Measurements from ENCODE around the gene SLMAP. TPM values are rescaled to one million over a fixed set of nuclear protein-coding genes. Genes with fewer than 3 reads are reported as not detected.

SLMAP gene
- total RNA-seq, 1 donor from 2014 or later, result 52.0 TPM

DNA sequence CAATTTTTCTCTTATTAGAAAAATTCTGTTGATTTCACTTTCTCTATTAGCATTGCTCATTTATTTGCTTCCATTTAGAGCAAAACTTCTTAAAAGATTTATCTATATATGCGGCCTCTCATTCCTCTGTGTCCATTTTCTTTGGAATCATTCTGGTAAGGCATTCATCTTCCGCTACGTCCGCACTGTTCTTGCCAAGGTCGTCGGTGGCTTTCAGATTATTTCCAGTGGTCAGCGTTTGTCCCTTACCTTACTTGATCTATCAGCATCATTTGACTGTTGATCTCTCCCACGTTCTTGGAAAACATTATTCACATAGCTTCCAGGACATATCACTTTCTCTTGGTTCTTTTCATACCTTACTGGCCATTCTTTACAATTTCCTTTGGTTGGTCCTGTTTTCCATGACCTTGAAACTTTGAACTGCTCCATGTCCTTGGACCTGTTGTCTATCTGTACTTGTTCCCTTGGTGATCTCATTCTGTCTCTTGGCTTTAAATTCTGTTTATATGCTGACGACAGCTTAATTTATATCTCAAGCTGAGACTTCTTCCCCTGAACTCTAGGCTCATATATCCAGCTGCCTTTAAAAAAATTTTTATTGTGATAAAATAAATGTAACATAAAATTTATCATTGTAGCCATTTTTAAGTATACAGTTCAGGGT is 54.5 kb downstream of the SLMAP start:
- H3K4me3 Mint-ChIP-seq (ENCODE audit: unreplicated experiment), result no peak overlapping the region
- no peaks in the 10 kb centered on the region for H3K4me1 Mint-ChIP-seq (ENCODE audit: low read depth, unreplicated experiment)
- H3K36me3 Mint-ChIP-seq (ENCODE audit: unreplicated experiment), result no peaks in the 10 kb centered on the region
- no peak for DNase-seq
- no peaks in the 10 kb centered on the region for H3K9me3 Mint-ChIP-seq (ENCODE audit: unreplicated experiment)
- TF ChIP-seq CTCF (IDR thresholded peaks at IDR 0.05; ENCODE audit: partially characterized antibody, unreplicated experiment), result no peak
- H3K27ac Mint-ChIP-seq (ENCODE audit: unreplicated experiment), result no peak overlapping the region
- H3K27me3 Mint-ChIP-seq (ENCODE audit: unreplicated experiment), result no peaks in the 10 kb centered on the region

- Mint-ChIP-seq H3K9me3 (ENCODE audit: unreplicated experiment) (no peaks in the 10 kb centered on the region), H3K27ac (ENCODE audit: unreplicated experiment) (no peak overlapping the region), H3K36me3 (ENCODE audit: unreplicated experiment) (no peaks in the 10 kb centered on the region), H3K27me3 (ENCODE audit: unreplicated experiment) (no peaks in the 10 kb centered on the region), H3K4me1 (ENCODE audit: low read depth, unreplicated experiment) (no peaks in the 10 kb centered on the region), H3K4me3 (ENCODE audit: unreplicated experiment) (no peak overlapping the region)
- no peak for TF ChIP-seq CTCF (IDR thresholded peaks at IDR 0.05; ENCODE audit: partially characterized antibody, unreplicated experiment)
- no peak for DNase-seq
Measured at GRCh38 chr3:57815036-57815435, 58.9 kb downstream of the SLMAP start.

- Mint-ChIP-seq H3K27ac (ENCODE audit: unreplicated experiment) (no peak overlapping the region), H3K9me3 (ENCODE audit: unreplicated experiment) (no peaks in the 10 kb centered on the region), H3K4me1 (ENCODE audit: low read depth, unreplicated experiment) (no peaks in the 10 kb centered on the region), H3K27me3 (ENCODE audit: unreplicated experiment) (no peaks in the 10 kb centered on the region), H3K4me3 (ENCODE audit: unreplicated experiment) (no peak overlapping the region), H3K36me3 (ENCODE audit: unreplicated experiment) (no peaks in the 10 kb centered on the region)
- TF ChIP-seq CTCF (IDR thresholded peaks at IDR 0.05; ENCODE audit: partially characterized antibody, unreplicated experiment), result no peak
- no peak for DNase-seq
Measured at GRCh38 chr3:57816471-57817095, 60.5 kb downstream of the SLMAP start.

DNA sequence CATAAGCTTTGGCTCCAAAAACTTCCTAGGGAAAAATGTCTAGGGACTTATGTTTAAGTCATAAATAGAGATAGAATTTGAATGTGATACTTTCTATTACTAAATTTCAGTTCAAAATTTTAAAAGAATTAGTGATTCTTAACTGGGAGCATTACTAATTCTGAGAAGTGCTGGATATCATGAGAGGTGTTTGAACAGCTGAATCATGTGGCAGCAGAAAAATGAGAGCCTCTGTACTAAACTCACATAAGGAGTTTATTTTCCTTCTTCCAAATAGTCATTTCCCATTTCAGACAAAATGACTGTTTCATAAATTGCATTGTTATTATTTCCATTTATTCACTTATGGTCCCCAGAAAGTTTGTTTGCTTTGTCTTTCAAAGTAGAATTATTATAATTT is 62.7 kb downstream of the SLMAP start:
- Mint-ChIP-seq H3K4me3 (ENCODE audit: unreplicated experiment) (no peak overlapping the region), H3K9me3 (ENCODE audit: unreplicated experiment) (no peaks in the 10 kb centered on the region), H3K4me1 (ENCODE audit: low read depth, unreplicated experiment) (no peaks in the 10 kb centered on the region), H3K36me3 (ENCODE audit: unreplicated experiment) (no peaks in the 10 kb centered on the region), H3K27ac (ENCODE audit: unreplicated experiment) (no peak overlapping the region), H3K27me3 (ENCODE audit: unreplicated experiment) (no peaks in the 10 kb centered on the region)
- DNase-seq, result no peak
- TF ChIP-seq CTCF (IDR thresholded peaks at IDR 0.05; ENCODE audit: partially characterized antibody, unreplicated experiment), result no peak

- Mint-ChIP-seq H3K36me3 (ENCODE audit: unreplicated experiment) (no peaks in the 10 kb centered on the region), H3K27ac (ENCODE audit: unreplicated experiment) (no peak overlapping the region), H3K27me3 (ENCODE audit: unreplicated experiment) (no peaks in the 10 kb centered on the region), H3K4me1 (ENCODE audit: low read depth, unreplicated experiment) (no peaks in the 10 kb centered on the region), H3K4me3 (ENCODE audit: unreplicated experiment) (no peak overlapping the region), H3K9me3 (ENCODE audit: unreplicated experiment) (no peaks in the 10 kb centered on the region)
- TF ChIP-seq CTCF (IDR thresholded peaks at IDR 0.05; ENCODE audit: partially characterized antibody, unreplicated experiment), result no peak
- DNase-seq, result no peak
Measured at GRCh38 chr3:57820479-57820878, 64.4 kb downstream of the SLMAP start.

All from glutamatergic neuron (in vitro differentiated cells).